GM21367 (cell line): ENCODE data around the gene MGLL.

ENCODE experiments used
- ATAC-seq: cut with Tn5 transposase; IDR thresholded peaks from one replicate; pipeline ENCODE4 v1.9.1; 2021; ENCODE audit not compliant: unreplicated experiment

Gene MGLL

GRCh38 chr3:127744875-127745274 is 77.4 kb downstream of the MGLL start:
- no peak for ATAC-seq

GRCh38 chr3:127744253-127744815 is 78.0 kb downstream of the MGLL start:
- ATAC-seq: no peak

GRCh38 chr3:127743351-127744252 is 78.7 kb downstream of the MGLL start:
- ATAC-seq: no peak

- ATAC-seq: no peak
Measured at GRCh38 chr3:127742580-127742979, 79.7 kb downstream of the MGLL start.

- ATAC-seq: no peak
Measured at GRCh38 chr3:127741690-127742089, 80.6 kb downstream of the MGLL start.

- ATAC-seq: no peak
Measured at GRCh38 chr3:127741246-127741645, 81.1 kb downstream of the MGLL start.

- ATAC-seq: no peak
Measured at GRCh38 chr3:127740136-127740915, 82.0 kb downstream of the MGLL start.

GRCh38 chr3:127739347-127740135 is 82.8 kb downstream of the MGLL start:
- ATAC-seq: no peak

- no peak for ATAC-seq
Measured at GRCh38 chr3:127738192-127738840, 84.0 kb downstream of the MGLL start.

GRCh38 chr3:127736801-127737539 is 85.3 kb downstream of the MGLL start:
- no peak for ATAC-seq

- peak; percentile 56 for ATAC-seq
Measured at GRCh38 chr3:127735767-127736693, 86.3 kb downstream of the MGLL start.

GRCh38 chr3:127734754-127735473 is 87.4 kb downstream of the MGLL start:
- no peak for ATAC-seq

GRCh38 chr3:127734181-127734720 is 88.1 kb downstream of the MGLL start:
- ATAC-seq: no peak

GRCh38 chr3:127733781-127734180 is 88.5 kb downstream of the MGLL start:
- no peak for ATAC-seq

- no peak for ATAC-seq
Measured at GRCh38 chr3:127732879-127733350, 89.4 kb downstream of the MGLL start.

GRCh38 chr3:127732303-127732702 is 90.0 kb downstream of the MGLL start:
- no peak for ATAC-seq

- no peak for ATAC-seq
Measured at GRCh38 chr3:127731546-127732289, 90.6 kb downstream of the MGLL start.
